MCF 10A (cell line): ENCODE results near the gene SRGAP3. TPM values are rescaled to one million over a fixed set of nuclear protein-coding genes. Genes with fewer than 3 reads are reported as not detected.

ENCODE experiments used
- BruUV-seq: library from RNA; stranded (reverse); fragments of 400-500 nt; replicated peaks from 2 replicates; lab custom pipeline; 2021; lab: Mats Ljungman, UMichigan
- CTCF ChIA-PET: fragments of 300-600 bp; sonication (Branson Sonifier 250); formaldehyde crosslinking; extraction: SDS; loops from one replicate; lab custom pipeline; 2021; ENCODE audit warnings: antibody characterized with exemption, inconsistent platforms; lab: Yijun Ruan, JAX
- POLR2A ChIA-PET: fragments of 300-600, 350-650 bp; sonication (Branson Sonifier 250); formaldehyde crosslinking; extraction: SDS; loops from one replicate; lab custom pipeline; 2020; ENCODE audit warnings: antibody characterized with exemption, inconsistent platforms; lab: Yijun Ruan, JAX
- DNase-seq: peaks from one replicate; pipeline ENCODE4 v3.0.0-alpha.2; 2018; ENCODE audit not compliant: unreplicated experiment
- H3K27ac Mint-ChIP-seq: one replicate; pipeline ENCODE4 v1.8.0; 2022; ENCODE audit warnings: mild to moderate bottlenecking, low read depth, mixed read lengths; ENCODE audit not compliant: unreplicated experiment
- H3K27me3 Mint-ChIP-seq: one replicate; pipeline ENCODE4 v1.8.0; 2022; ENCODE audit warnings: mixed read lengths; ENCODE audit not compliant: insufficient read depth, unreplicated experiment
- H3K36me3 Mint-ChIP-seq: one replicate; pipeline ENCODE4 v1.8.0; 2022; ENCODE audit warnings: mild to moderate bottlenecking, moderate library complexity, mixed read lengths; ENCODE audit not compliant: insufficient read depth, unreplicated experiment
- H3K4me1 Mint-ChIP-seq: one replicate; pipeline ENCODE4 v1.8.0; 2022; ENCODE audit warnings: mixed read lengths; ENCODE audit not compliant: insufficient read depth, unreplicated experiment
- H3K4me3 Mint-ChIP-seq: one replicate; pipeline ENCODE4 v1.8.0; 2022; ENCODE audit warnings: mild to moderate bottlenecking, moderate library complexity, mixed read lengths; ENCODE audit not compliant: unreplicated experiment
- H3K9me3 Mint-ChIP-seq: one replicate; pipeline ENCODE4 v1.8.0; 2022; ENCODE audit warnings: mixed read lengths; ENCODE audit not compliant: unreplicated experiment
- intact Hi-C: fragments of 100-400 bp; cut with micrococcal nuclease; formaldehyde crosslinking; loops from 2 replicates; pipeline ENCODE4 v1.14.1; 2022
- total RNA-seq: library from RNA; stranded (reverse); gene quantifications from 2 replicates; pipeline ENCODE4 v1.2.3, GENCODE V29; 2022
- TF ChIP-seq, protein P1 (sequence below): fragments of 200-600 bp; IDR thresholded peaks from one replicate; pipeline ENCODE4 v1.8.0; 2022; ENCODE audit warnings: antibody characterized with exemption, mild to moderate bottlenecking; ENCODE audit not compliant: unreplicated experiment

The SRGAP3 gene
- total RNA-seq, 1 experiment from 2014 or later, result 19.8 TPM

DNA sequence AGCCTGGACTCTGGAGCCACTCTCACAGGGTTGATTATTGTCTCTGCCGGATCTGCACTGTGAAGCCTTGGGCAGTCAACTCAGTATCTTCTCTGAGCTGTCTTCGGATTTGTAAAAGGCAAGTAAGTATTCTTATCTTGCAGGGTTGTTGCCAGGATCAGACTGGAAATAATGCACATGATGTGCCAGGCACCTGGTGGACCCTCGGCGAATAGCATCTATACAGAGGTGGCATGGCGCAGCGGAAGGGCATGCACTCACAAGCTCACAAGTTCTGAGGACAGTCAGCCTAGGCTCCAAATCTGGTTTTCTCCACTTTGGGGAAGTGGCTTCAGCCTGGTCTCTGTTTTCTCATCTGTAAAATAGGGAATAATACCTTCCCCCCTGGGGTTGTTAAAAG is 113.9 kb downstream of the SRGAP3 start:
- H3K27ac Mint-ChIP-seq, result no peak overlapping the region
- TF ChIP-seq, protein P1, sequence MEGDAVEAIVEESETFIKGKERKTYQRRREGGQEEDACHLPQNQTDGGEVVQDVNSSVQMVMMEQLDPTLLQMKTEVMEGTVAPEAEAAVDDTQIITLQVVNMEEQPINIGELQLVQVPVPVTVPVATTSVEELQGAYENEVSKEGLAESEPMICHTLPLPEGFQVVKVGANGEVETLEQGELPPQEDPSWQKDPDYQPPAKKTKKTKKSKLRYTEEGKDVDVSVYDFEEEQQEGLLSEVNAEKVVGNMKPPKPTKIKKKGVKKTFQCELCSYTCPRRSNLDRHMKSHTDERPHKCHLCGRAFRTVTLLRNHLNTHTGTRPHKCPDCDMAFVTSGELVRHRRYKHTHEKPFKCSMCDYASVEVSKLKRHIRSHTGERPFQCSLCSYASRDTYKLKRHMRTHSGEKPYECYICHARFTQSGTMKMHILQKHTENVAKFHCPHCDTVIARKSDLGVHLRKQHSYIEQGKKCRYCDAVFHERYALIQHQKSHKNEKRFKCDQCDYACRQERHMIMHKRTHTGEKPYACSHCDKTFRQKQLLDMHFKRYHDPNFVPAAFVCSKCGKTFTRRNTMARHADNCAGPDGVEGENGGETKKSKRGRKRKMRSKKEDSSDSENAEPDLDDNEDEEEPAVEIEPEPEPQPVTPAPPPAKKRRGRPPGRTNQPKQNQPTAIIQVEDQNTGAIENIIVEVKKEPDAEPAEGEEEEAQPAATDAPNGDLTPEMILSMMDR, result no peak
- ChIA-PET POLR2A (interaction anchor here (0.6 kb wide), 1 partner anchor 811 kb away, joined by 3 read pairs; no protein-coding TSS in a partner anchor), CTCF (interaction anchor here (0.6 kb wide), 1 partner anchor 21 kb away, joined by 3 read pairs; no protein-coding TSS in a partner anchor)
- BruUV-seq, result no TSS peak
- no peaks in the 10 kb centered on the region for H3K36me3 Mint-ChIP-seq
- no peaks in the 10 kb centered on the region for H3K4me1 Mint-ChIP-seq
- H3K4me3 Mint-ChIP-seq, result no peak overlapping the region
- peaks cover 7% of the 10 kb centered on the region for H3K9me3 Mint-ChIP-seq
- DNase-seq, result no peak
- intact Hi-C loops, result no loop called here
- no peaks in the 10 kb centered on the region for H3K27me3 Mint-ChIP-seq

DNA sequence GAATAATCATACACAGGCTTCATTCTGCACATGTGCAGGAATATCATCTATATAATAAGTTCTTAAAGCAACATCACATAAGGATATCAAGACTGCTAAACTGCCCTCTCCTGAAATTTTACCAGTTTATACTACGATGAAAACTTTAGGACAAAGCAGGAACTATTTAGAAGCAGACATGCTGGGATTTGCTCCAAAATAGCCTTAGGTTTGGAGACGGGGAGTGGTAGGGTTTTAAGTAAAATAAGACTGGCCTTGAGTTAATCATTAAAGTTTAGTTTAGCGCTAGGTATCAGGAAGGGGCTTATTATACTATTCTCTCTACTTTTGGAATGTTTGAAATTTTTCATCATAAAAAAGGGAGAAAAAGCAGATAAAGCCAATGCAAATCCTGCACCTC is 115.8 kb downstream of the SRGAP3 start:
- H3K36me3 Mint-ChIP-seq, result peaks cover 3% of the 10 kb centered on the region
- intact Hi-C loops, result no loop called here
- no peak overlapping the region for H3K4me3 Mint-ChIP-seq
- no peak overlapping the region for H3K27ac Mint-ChIP-seq
- no peak for DNase-seq
- ChIA-PET POLR2A (interaction anchor here (1.0 kb wide), 1 partner anchor 16 kb away, joined by 3 read pairs; no protein-coding TSS in a partner anchor), CTCF (interaction anchor here (0.6 kb wide), 1 partner anchor 25 kb away, joined by 3 read pairs; no protein-coding TSS in a partner anchor)
- TF ChIP-seq, protein P1, result no peak
- H3K4me1 Mint-ChIP-seq, result no peaks in the 10 kb centered on the region
- no TSS peak for BruUV-seq
- no peaks in the 10 kb centered on the region for H3K9me3 Mint-ChIP-seq
- H3K27me3 Mint-ChIP-seq, result no peaks in the 10 kb centered on the region

DNA sequence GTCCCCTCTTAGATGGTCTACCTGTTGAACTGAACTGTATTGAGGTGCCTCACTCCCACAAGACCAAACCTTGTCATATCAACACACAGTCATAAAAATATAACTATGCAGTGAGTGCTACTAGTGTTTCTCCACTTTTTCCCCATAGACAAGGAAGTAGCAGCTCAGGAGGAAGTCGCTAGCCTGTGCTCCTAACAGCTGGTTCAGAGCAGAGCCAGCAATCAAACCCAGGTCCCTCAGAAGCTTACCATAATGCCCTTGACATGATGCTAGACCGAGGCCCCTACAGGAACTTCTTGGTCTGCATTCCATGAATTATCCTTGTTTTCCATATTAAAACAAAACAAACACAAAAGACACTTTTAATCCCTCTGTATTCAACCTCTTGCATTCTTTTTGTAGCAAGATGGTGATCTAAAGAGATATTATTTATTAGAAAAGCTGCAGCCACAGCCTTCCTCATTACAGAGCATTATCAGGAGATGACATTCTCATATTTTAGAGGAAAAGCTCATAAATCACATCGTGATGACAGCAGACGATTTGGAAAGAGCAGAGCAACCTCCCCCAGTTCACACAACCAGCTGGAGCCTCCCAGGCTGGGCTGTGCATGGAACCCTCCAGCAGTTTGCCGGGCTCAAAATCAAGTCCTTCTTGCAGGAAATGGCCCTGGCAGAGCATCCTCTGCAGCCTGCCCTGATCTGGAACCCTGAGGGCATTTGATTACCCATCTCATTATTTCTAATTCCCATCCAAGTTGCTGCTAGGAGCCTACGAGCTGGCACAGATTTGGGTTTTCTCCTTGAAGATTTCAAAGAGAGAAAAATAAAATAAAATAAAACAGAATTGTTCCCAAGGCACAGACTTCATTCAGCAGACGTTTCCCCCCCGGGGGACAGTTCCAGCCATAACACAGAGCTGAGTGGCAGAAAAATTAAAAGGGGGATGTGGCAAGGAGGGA is 118.8 kb downstream of the SRGAP3 start:
- Mint-ChIP-seq H3K27ac (no peak overlapping the region), H3K4me3 (no peak overlapping the region), H3K36me3 (peaks cover 7% of the 10 kb centered on the region), H3K9me3 (no peaks in the 10 kb centered on the region), H3K4me1 (no peaks in the 10 kb centered on the region), H3K27me3 (no peaks in the 10 kb centered on the region)
- ChIA-PET CTCF (interaction anchor here (0.7 to 1.0 kb wide), 2 partner anchors 28 to 173 kb away, joined by 4 to 5 read pairs; no protein-coding TSS in a partner anchor), POLR2A (no interaction called here)
- BruUV-seq, result no TSS peak
- DNase-seq, result no peak
- intact Hi-C loops, result no loop called here
- TF ChIP-seq, protein P1, result no peak

DNA sequence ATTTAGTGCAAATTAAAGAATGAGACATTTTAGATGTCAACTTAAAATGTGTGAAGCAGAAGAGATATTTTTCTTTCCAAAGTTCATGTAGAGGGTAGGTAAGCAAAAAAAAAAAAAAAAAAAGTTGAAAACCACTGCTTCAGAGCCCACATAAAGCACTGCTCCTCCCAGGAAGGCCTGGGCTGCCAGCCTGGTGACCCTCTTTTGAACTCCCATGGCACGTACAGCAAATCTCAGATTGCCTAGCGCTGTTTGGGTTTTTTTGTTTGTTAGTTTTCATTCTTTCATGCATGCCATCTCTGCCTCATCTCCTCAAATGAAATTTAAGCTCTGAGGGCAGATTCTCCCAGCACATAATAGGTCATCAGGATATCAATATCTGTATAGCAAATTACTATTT is 120.1 kb downstream of the SRGAP3 start:
- H3K27ac Mint-ChIP-seq, result no peak overlapping the region
- POLR2A ChIA-PET, result interaction anchor here (1.0 kb wide), 1 partner anchor 121 kb away, joined by 3 read pairs; no protein-coding TSS in a partner anchor
- no TSS peak for BruUV-seq
- H3K36me3 Mint-ChIP-seq, result peaks cover 7% of the 10 kb centered on the region
- no peaks in the 10 kb centered on the region for H3K9me3 Mint-ChIP-seq
- H3K4me1 Mint-ChIP-seq, result no peaks in the 10 kb centered on the region
- H3K4me3 Mint-ChIP-seq, result no peak overlapping the region
- TF ChIP-seq, protein P1, result no peak
- CTCF ChIA-PET, result interaction anchor here (1.0 kb wide), 1 partner anchor 174 kb away, joined by 5 read pairs; no protein-coding TSS in a partner anchor
- DNase-seq, result no peak
- intact Hi-C loops, result no loop called here
- H3K27me3 Mint-ChIP-seq, result no peaks in the 10 kb centered on the region
